OCI-LY1 (cell line): ENCODE results near the gene SREK1IP1.

ENCODE experiments used
- CTCF ChIP-seq: fragments of 200-600 bp; sonication (generic), shearing (Covaris generic); IDR thresholded peaks from 2 replicates; pipeline ENCODE4 v1.5.1; 2017; ENCODE audit warnings: mild to moderate bottlenecking, antibody characterized with exemption, low read length, moderate library complexity, mixed read lengths
- EZH2 ChIP-seq: fragments of 200-600 bp; sonication (generic), shearing (Covaris generic); IDR thresholded peaks from 2 replicates; pipeline ENCODE4 v1.8.0; 2017; ENCODE audit warnings: borderline replicate concordance, mixed run types, mild to moderate bottlenecking, antibody characterized with exemption, low read length, moderate library complexity, mixed read lengths

- TF ChIP-seq CTCF (no peak), EZH2 (no peak)
These were observed 19.7 kb upstream of the SREK1IP1 start for GRCh38 chr5:64788156-64788555.
